ENCODE data around the gene BRWD1.

- TF ChIP-seq CTCF (IDR thresholded peaks at IDR 0.05), result no peak
- TF ChIP-seq POLR2A (IDR thresholded peaks at IDR 0.05), result no peak
Measured at GRCh38 chr21:39314143-39315027, 953 bp upstream of the BRWD1 start.
